Retinal pigment epithelial cell (primary cell): ENCODE results near the gene HSD11B2.

Source experiments
- DNase-seq: peaks from one replicate; pipeline ENCODE4 v3.0.0-alpha.2; 2010; ENCODE audit warnings: low read depth
- H3K4me3 ChIP-seq: 2 replicates; pipeline ENCODE4 v1.5.1; 2011; ENCODE audit warnings: mild to moderate bottlenecking, low read length, control low read depth, moderate library complexity
- TF ChIP-seq, protein P1 (sequence below): conservative IDR thresholded peaks from 2 replicates; pipeline ENCODE4 v1.5.1; 2011; ENCODE audit warnings: low read depth, low read length, control low read depth, inconsistent platforms

The HSD11B2 gene

DNA sequence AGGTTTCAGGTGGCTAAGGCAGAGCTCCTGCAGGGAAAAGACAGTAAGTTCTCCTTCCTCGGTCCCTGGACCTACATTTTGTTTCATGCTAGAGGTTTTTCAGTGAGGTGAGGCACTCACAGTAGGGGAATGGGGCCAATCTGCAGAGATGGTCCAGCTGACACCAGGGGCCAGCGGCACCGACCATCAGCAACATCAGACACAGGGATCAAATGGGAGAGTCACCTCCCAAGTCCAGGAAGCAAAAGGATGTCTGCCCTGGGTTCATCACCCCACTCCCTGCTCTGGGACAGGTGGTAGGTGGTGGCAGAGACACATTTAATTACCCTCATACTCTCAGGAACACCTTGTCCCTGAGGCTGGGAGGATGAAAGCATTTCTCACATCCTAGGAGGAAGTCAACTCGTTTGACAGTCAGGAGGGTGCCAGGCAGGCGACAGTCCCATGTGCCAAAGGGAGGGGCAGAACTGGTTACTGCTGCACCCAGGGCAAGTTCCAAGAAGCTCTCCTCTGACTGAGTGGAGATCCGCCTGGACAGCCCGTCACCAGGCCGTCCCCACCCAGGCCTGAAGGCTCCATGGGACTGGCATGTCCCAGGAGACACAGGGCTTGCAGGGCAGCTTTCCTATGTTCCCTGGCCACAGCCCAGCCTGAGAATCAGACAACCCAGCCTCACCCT, 30.8 kb downstream of the HSD11B2 start:
- TF ChIP-seq, protein P1, sequence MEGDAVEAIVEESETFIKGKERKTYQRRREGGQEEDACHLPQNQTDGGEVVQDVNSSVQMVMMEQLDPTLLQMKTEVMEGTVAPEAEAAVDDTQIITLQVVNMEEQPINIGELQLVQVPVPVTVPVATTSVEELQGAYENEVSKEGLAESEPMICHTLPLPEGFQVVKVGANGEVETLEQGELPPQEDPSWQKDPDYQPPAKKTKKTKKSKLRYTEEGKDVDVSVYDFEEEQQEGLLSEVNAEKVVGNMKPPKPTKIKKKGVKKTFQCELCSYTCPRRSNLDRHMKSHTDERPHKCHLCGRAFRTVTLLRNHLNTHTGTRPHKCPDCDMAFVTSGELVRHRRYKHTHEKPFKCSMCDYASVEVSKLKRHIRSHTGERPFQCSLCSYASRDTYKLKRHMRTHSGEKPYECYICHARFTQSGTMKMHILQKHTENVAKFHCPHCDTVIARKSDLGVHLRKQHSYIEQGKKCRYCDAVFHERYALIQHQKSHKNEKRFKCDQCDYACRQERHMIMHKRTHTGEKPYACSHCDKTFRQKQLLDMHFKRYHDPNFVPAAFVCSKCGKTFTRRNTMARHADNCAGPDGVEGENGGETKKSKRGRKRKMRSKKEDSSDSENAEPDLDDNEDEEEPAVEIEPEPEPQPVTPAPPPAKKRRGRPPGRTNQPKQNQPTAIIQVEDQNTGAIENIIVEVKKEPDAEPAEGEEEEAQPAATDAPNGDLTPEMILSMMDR = no peak
- no peak overlapping the region for H3K4me3 ChIP-seq
- DNase-seq = no peak

DNA sequence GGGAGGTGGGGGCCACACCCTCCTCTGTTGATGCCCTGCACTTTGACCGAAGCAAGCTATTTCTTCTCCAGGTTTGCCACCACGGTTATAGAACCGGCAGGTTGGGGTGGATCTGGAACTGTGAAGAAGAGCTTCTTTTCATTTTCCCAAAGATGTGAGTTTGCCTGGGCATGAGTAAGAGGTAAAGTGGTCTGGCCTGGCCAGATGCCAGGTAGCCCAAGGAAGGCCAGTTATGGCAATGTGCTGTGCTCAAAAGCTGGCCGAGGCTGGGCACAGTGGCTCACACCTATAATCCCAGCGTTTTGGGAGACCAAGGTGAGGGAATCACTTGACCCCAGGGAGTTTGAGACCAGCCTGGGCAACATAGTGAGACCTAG, 31.3 kb downstream of the HSD11B2 start:
- H3K4me3 ChIP-seq = no peak overlapping the region
- no peak for DNase-seq
- TF ChIP-seq, protein P1 = no peak

DNA sequence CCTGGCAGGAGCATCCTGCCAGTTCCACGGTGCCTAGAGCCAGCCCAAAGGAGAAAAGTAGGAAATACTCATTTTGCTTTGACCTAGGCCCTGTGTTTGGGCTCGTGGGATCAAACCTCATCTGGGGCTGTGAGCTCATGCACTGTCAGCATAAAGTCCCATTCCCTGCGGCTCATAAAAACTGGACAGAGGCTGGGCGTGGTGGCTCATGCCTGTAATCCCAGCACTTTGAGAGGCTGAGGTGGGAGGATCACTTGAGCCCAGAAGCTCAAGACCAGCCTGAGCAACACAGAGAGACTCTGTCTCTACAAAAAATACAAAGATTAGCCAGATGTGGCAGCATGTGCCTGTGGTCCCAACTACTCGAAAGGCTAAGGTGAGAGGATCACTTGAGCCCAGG, 32.1 kb downstream of the HSD11B2 start:
- no peak overlapping the region for H3K4me3 ChIP-seq
- no peak for DNase-seq
- TF ChIP-seq, protein P1 = no peak

DNA sequence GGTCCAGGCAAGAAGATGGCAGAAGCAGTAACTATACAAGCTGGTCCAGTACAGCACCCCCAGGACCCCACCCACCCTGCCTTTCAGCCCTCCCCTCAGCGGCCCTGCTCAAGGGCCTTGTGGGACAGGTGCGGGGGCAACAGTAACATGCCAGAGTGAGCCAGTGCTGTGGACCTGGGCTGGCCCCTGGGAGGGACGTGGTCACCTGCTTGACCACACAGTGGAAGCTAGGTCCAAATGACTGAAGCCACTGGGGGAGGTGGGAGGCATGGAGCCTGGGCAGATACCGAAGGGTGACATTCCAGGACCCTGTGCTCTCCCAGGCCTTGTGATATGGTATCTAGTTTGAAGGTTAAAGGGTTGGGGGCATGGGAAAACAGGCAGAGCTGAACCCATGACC, 32.8 kb downstream of the HSD11B2 start:
- no peak for DNase-seq
- TF ChIP-seq, protein P1 = no peak
- H3K4me3 ChIP-seq = no peak overlapping the region

DNA sequence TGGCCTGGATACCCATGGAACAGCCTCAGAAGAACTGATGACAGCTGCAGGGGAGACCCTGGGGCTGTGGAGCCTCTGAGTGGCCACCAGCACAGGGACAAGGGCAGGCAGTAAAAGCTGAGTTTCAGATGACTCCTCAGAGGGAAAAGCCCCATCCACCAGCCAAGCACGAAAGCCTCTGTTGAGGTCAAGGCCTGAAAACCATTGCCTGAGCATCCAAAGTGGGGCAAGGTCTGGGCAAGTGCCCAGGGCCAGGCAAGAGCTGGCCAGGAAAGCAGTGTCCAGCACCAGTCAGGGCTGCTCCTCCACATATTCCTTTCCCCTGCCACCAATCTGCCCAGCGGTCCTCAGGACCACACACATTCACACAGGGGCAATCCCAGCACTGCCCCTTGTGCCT, 33.6 kb downstream of the HSD11B2 start:
- TF ChIP-seq, protein P1 = no peak
- no peak for DNase-seq

DNA sequence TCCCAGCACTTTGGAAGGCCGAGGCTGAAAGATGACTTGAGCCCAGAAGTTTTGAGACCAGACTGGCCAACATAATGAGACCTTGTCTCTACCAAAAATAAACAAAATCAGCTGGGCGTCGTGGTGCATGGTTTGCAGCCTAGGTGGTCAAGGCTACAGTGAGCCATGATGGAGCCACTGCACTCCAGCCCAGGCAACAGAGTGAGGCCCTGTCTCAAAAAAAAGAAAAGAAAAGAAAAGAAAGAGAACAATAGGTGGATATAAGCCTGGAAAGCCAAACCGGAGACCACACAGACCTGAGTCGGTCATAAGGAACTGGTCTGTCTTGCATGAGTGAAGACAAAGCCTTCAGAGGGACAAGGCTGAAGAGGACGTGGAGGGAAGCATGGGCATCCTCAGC, 35.7 kb downstream of the HSD11B2 start:
- H3K4me3 ChIP-seq = no peak overlapping the region
- no peak for DNase-seq
- TF ChIP-seq, protein P1 = no peak

More for the DNA sequence above, 33.6 kb downstream of the HSD11B2 start:
- no peak overlapping the region for H3K4me3 ChIP-seq

DNA sequence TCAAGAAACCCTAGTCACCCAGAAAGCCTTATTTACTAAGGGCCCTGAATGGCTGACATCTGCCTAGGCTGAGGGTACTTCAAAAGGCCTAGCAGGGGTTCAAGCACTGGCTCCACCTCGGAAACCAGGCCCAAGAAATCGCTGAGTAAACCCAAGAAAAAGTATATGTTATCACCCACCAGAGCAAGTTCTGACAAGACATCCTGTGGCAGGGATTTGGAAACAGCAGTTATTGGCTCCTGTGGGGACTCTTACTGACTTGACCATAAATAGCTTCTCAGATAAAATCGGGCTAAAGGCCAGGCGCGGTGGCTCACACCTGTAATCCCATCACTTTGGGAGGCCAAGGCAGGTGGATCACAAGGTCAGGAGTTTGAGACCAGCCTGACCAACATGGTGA, 37.8 kb downstream of the HSD11B2 start:
- no peak overlapping the region for H3K4me3 ChIP-seq
- DNase-seq = no peak
- TF ChIP-seq, protein P1 = no peak
